CD14-positive monocyte (primary cell): ENCODE data around the gene PCDHA2. TPM values are rescaled to one million over a fixed set of nuclear protein-coding genes. Genes with fewer than 3 reads are reported as not detected.
"Not testable (repeated sequence)": the region's sequence is repeated elsewhere in the genome, so short reads cannot be mapped to it uniquely, and the experiment has no call there.

ENCODE experiments used
- DNase-seq, 3 donors: peaks; one replicate each; pipeline ENCODE4 v3.0.0-alpha.2; 2011 to 2022
- H2AFZ ChIP-seq: 2 replicates; pipeline ENCODE4 v1.6.0; 2012; ENCODE audit warnings: mild to moderate bottlenecking, low read depth, low read length, inconsistent platforms; ENCODE audit not compliant: insufficient read depth, poor library complexity, severe bottlenecking
- H3K27ac ChIP-seq, 2 donors: 1 replicate in 1 of 2; 2 replicates in 1 of 2; pipeline ENCODE4 v1.5.1; 2012 to 2013; ENCODE audit warnings: low read length in 2 of 2, control low read depth in 1 of 2, inconsistent platforms in 1 of 2, low read depth in 1 of 2, mild to moderate bottlenecking in 1 of 2
- H3K27me3 ChIP-seq, 2 donors: one replicate each; pipeline versions ENCODE4 v1.6.0 to v1.6.1; 2011 to 2013; ENCODE audit warnings: low read length in 2 of 2; ENCODE audit not compliant: control insufficient read depth in 2 of 2, insufficient read depth in 2 of 2
- H3K36me3 ChIP-seq, 2 donors: replicated peaks in 1 of 2; 1 replicate in 1 of 2; 2 replicates in 1 of 2; pipeline versions ENCODE4 v1.5.1 to v1.6.1; 2012 to 2013; ENCODE audit warnings: low read length in 2 of 2, control low read depth in 1 of 2, inconsistent platforms in 1 of 2, mild to moderate bottlenecking in 1 of 2; ENCODE audit not compliant: insufficient read depth in 2 of 2, control insufficient read depth in 1 of 2
- H3K4me1 ChIP-seq, 2 donors: 1 replicate in 1 of 2; 2 replicates in 1 of 2; pipeline versions ENCODE4 v1.5.1 to v1.6.1; 2012 to 2013; ENCODE audit warnings: low read length in 2 of 2, control low read depth in 1 of 2, inconsistent platforms in 1 of 2, mild to moderate bottlenecking in 1 of 2, moderate library complexity in 1 of 2; ENCODE audit not compliant: insufficient read depth in 2 of 2, control insufficient read depth in 1 of 2
- H3K4me2 ChIP-seq: replicated peaks from 2 replicates; pipeline ENCODE3; 2012; ENCODE audit warnings: low read length, moderate library complexity, mild to moderate bottlenecking; ENCODE audit not compliant: poor library complexity, severe bottlenecking; ENCODE audit errors: extremely low read depth
- H3K4me3 ChIP-seq, 3 experiments: fragments of 200-600 bp in 1 of 3; sonication (generic) in 1 of 3; replicated peaks in 1 of 3; 1 replicate in 2 of 3; 2 replicates in 1 of 3; pipeline ENCODE4 v1.5.1; 2011 to 2013; ENCODE audit warnings: low read length in 3 of 3, mild to moderate bottlenecking in 3 of 3, control low read depth in 2 of 3, low read depth in 2 of 3, inconsistent platforms in 1 of 3, moderate library complexity in 1 of 3
- H3K79me2 ChIP-seq: 2 replicates; pipeline ENCODE4 v1.6.0; 2012; ENCODE audit warnings: mild to moderate bottlenecking, control low read depth, inconsistent platforms, low read length, moderate library complexity; ENCODE audit not compliant: insufficient read depth
- H3K9ac ChIP-seq: 2 replicates; pipeline ENCODE4 v1.6.0; 2017; ENCODE audit warnings: low read length, mild to moderate bottlenecking; ENCODE audit not compliant: insufficient read depth, poor library complexity, severe bottlenecking
- H3K9me3 ChIP-seq, 2 donors: replicated peaks in 1 of 2; 1 replicate in 1 of 2; 2 replicates in 1 of 2; pipeline versions ENCODE4 v1.5.1 to v1.6.1; 2012 to 2013; ENCODE audit warnings: low read length in 2 of 2, control low read depth in 1 of 2; ENCODE audit not compliant: control insufficient read depth in 1 of 2, insufficient read depth in 1 of 2
- H4K20me1 ChIP-seq: 2 replicates; pipeline ENCODE4 v1.6.0; 2012; ENCODE audit warnings: mild to moderate bottlenecking, low read length, control low read depth, moderate library complexity; ENCODE audit not compliant: insufficient read depth
- H3K27ac Mint-ChIP-seq, 7 donors: one replicate each; pipeline ENCODE4 v1.8.0; 2020; ENCODE audit warnings: mild to moderate bottlenecking in 7 of 7, mixed read lengths in 7 of 7, moderate library complexity in 6 of 7, inconsistent platforms in 2 of 7
- H3K27me3 Mint-ChIP-seq, 3 donors: one replicate each; pipeline ENCODE4 v1.8.0; 2021 to 2022; ENCODE audit warnings: low read depth in 3 of 3, mild to moderate bottlenecking in 3 of 3, mixed read lengths in 3 of 3, moderate library complexity in 3 of 3, inconsistent platforms in 1 of 3
- H3K36me3 Mint-ChIP-seq, 2 donors: one replicate each; pipeline ENCODE4 v1.8.0; 2020; ENCODE audit warnings: mixed read lengths in 2 of 2, inconsistent platforms in 1 of 2, mild to moderate bottlenecking in 1 of 2
- H3K4me1 Mint-ChIP-seq: one replicate; pipeline ENCODE4 v1.8.0; 2020; ENCODE audit warnings: mild to moderate bottlenecking, mixed read lengths
- H3K4me3 Mint-ChIP-seq, 2 donors: one replicate each; pipeline ENCODE4 v1.8.0; 2020; ENCODE audit warnings: mild to moderate bottlenecking in 2 of 2, mixed read lengths in 2 of 2, moderate library complexity in 1 of 2
- H3K9me3 Mint-ChIP-seq, 7 donors: one replicate each; pipeline ENCODE4 v1.8.0; 2020 to 2022; ENCODE audit warnings: mixed read lengths in 7 of 7, mild to moderate bottlenecking in 6 of 7, moderate library complexity in 6 of 7, inconsistent platforms in 2 of 7
- WGBS: methylation state at CpG from one replicate; pipeline ENCODE4 v1.1.5; 2013; ENCODE audit warnings: missing lambda C conversion rate; ENCODE audit not compliant: insufficient coverage; 5-methylcytosine and 5-hydroxymethylcytosine counted together
- intact Hi-C, 2 donors: fragments of 100-400 bp; cut with micrococcal nuclease; formaldehyde crosslinking; loops; one replicate each; pipeline versions ENCODE4 v1.15.0 to v1.15.1; 2023
- polyA plus RNA-seq, 3 donors: library from polyadenylated mRNA; depleted of rRNA in 1 of 3; unstranded in 2 of 3; stranded (reverse) in 1 of 3; fragments of 300-500 nt in 2 of 3; fragments of >200 nt in 1 of 3; fragmentation: Illumina TruSeq in 2 of 3; gene quantifications; 1 replicate in 2 of 3; 2 replicates in 1 of 3; pipeline ENCODE4 v1.2.3, GENCODE V29; 2012 to 2021
- TF ChIP-seq, protein P1 (sequence below): fragments of 200-600 bp; IDR thresholded peaks from one replicate; pipeline ENCODE4 v1.8.0; 2022; ENCODE audit warnings: antibody characterized with exemption, mild to moderate bottlenecking

PCDHA2 gene
- polyA plus RNA-seq, 3 donors = not detected

DNA sequence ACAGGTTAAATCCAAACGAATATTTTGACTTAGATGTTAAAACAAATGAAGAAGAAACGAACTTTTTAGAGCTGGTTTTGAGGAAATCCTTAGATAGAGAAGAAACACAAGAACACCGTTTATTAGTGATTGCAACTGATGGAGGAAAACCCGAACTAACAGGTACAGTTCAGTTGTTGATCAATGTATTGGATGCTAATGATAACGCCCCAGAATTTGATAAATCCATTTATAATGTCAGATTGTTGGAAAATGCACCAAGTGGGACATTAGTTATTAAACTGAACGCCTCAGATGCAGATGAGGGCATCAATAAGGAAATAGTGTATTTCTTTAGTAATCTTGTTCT, 27.6 kb downstream of the PCDHA2 start:
- no peaks in the 10 kb centered on the region for H4K20me1 ChIP-seq
- Mint-ChIP-seq H3K4me3 (no peak overlapping the region), H3K27me3 (peaks cover 9 to 15% (median 11%) of the 10 kb centered on the region in 3 donors), H3K27ac (no peak overlapping the region), H3K36me3 (peaks cover 0 to 4% of the 10 kb centered on the region in 2 donors), H3K4me1 (no peaks in the 10 kb centered on the region), H3K9me3 (peaks cover 22 to 41% (median 36%) of the 10 kb centered on the region in 7 donors)
- no peaks in the 10 kb centered on the region for H3K36me3 ChIP-seq
- peaks cover 0 to 6% of the 10 kb centered on the region in 2 donors for H3K27me3 ChIP-seq
- H3K9ac ChIP-seq = no peak overlapping the region
- H3K4me3 ChIP-seq = no peak overlapping the region
- 23% methylated on average over 2 of the region's 6 CpGs for WGBS
- no peaks in the 10 kb centered on the region for H3K4me1 ChIP-seq
- no peak overlapping the region for H3K27ac ChIP-seq
- TF ChIP-seq, protein P1, sequence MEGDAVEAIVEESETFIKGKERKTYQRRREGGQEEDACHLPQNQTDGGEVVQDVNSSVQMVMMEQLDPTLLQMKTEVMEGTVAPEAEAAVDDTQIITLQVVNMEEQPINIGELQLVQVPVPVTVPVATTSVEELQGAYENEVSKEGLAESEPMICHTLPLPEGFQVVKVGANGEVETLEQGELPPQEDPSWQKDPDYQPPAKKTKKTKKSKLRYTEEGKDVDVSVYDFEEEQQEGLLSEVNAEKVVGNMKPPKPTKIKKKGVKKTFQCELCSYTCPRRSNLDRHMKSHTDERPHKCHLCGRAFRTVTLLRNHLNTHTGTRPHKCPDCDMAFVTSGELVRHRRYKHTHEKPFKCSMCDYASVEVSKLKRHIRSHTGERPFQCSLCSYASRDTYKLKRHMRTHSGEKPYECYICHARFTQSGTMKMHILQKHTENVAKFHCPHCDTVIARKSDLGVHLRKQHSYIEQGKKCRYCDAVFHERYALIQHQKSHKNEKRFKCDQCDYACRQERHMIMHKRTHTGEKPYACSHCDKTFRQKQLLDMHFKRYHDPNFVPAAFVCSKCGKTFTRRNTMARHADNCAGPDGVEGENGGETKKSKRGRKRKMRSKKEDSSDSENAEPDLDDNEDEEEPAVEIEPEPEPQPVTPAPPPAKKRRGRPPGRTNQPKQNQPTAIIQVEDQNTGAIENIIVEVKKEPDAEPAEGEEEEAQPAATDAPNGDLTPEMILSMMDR = no peak
- H3K79me2 ChIP-seq = no peaks in the 10 kb centered on the region
- H3K4me2 ChIP-seq = no peak overlapping the region
- H2AFZ ChIP-seq = no peak overlapping the region
- intact Hi-C loops = loop anchor here in 1 of 2 donors (10.0 kb wide), 1 partner anchor 53 kb away; the partner anchor contains the start of gene PCDHA12
- peaks cover 31 to 38% of the 10 kb centered on the region in 2 donors for H3K9me3 ChIP-seq
- DNase-seq = no peak

DNA sequence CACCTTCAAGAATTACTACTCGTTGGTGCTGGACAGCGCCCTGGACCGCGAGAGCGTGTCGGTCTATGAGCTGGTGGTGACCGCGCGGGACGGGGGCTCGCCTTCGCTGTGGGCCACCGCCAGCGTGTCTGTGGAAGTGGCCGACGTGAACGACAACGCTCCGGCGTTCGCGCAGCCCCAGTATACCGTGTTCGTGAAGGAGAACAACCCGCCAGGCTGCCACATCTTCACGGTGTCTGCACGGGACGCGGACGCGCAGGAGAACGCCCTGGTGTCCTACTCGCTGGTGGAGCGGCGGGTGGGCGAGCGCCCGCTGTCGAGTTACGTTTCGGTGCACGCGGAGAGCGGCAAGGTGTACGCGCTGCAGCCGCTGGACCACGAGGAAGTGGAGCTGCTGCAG, 28.3 kb downstream of the PCDHA2 start:
- not testable (repeated sequence) for H3K9ac ChIP-seq, H3K4me3 ChIP-seq, H3K4me1 ChIP-seq, H3K79me2 ChIP-seq, H3K4me2 ChIP-seq, H2AFZ ChIP-seq, H3K36me3 ChIP-seq, H3K36me3 Mint-ChIP-seq, H3K4me3 Mint-ChIP-seq, DNase-seq, H3K27ac Mint-ChIP-seq, H3K27ac ChIP-seq, H4K20me1 ChIP-seq, H3K4me1 Mint-ChIP-seq
- peaks cover 11 to 21% (median 15%) of the 10 kb centered on the region in 3 donors for H3K27me3 Mint-ChIP-seq
- Histone ChIP-seq H3K9me3 (peaks cover 33 to 45% of the 10 kb centered on the region in 2 donors), H3K27me3 (peaks cover 0 to 13% of the 10 kb centered on the region in 2 donors)
- H3K9me3 Mint-ChIP-seq = peaks cover 25 to 47% (median 41%) of the 10 kb centered on the region in 7 donors
- 55% methylated on average over 48 of the region's 48 CpGs for WGBS
- intact Hi-C loops = loop anchor here in 1 of 2 donors (10.0 kb wide), 1 partner anchor 52 kb away; the partner anchor contains the start of gene PCDHA12
